Ishikawa (cell line): ENCODE measurements around the gene GJD4.

Source experiments
- EGR1 ChIP-seq: IDR thresholded peaks from 2 replicates; pipeline ENCODE4 v1.6.1; 2012
- REST ChIP-seq: IDR thresholded peaks from 2 replicates; pipeline ENCODE4 v1.6.1; 2012; ENCODE audit warnings: low read depth, mild to moderate bottlenecking

DNA sequence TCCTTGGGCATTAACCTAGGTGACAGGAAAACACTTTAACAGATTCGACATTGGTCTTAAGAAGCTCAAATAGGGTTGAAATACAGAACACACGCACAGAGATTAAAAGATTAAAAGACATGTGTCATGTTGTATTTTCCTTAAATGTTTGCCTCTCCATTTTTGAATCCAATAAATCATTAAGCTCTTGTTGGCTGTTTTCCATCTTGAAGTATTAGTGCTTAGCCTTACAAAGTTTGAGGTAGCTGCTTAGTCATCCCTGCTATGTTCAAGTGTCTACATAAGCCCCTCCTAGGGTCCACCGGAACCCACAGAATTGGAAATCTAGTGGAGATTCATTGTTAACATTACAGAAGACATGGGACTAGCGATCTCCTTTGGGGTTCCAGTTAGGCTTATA is 12.7 kb upstream of the GJD4 start:
- TF ChIP-seq REST (no peak), EGR1 (no peak)
